ENCODE data around the gene DOLPP1.
"Not testable (repeated sequence)": the region's sequence is repeated elsewhere in the genome, so short reads cannot be mapped to it uniquely, and the experiment has no call there.

The DOLPP1 gene

GRCh38 chr9:129080601-129081387, at the start of gene DOLPP1:
DOLPP1 (plus strand) TSS chr9:129081111; CDS start chr9:129081132, 21 bp downstream.
- peak; percentile 96 to 97 for DNase-seq (ENCODE audit: low read depth in 2 of 2)

GRCh38 chr9:129031514-129031913, 49.4 kb upstream of the DOLPP1 start:
- DNase-seq (ENCODE audit: low read depth in 2 of 2) = no peak

GRCh38 chr9:129032541-129033159, 48.3 kb upstream of the DOLPP1 start:
- DNase-seq (ENCODE audit: low read depth in 2 of 2) = no peak

GRCh38 chr9:129033216-129033615, 47.7 kb upstream of the DOLPP1 start:
- DNase-seq (ENCODE audit: low read depth in 2 of 2) = no peak

GRCh38 chr9:129035838-129036237, 45.1 kb upstream of the DOLPP1 start:
- DNase-seq (ENCODE audit: low read depth in 2 of 2) = not testable (repeated sequence)

GRCh38 chr9:129036241-129036922, 44.5 kb upstream of the DOLPP1 start, which contains the start of gene MIGA2:
MIGA2 (plus strand) TSS chr9:129036626; CDS start chr9:129040595, 3,969 bp downstream.
- peak; percentile 87 to 92 for DNase-seq (ENCODE audit: low read depth in 2 of 2)

- DNase-seq (ENCODE audit: low read depth in 2 of 2) = no peak
Measured at GRCh38 chr9:129036923-129037766, 43.8 kb upstream of the DOLPP1 start.

GRCh38 chr9:129037767-129038098, 43.2 kb upstream of the DOLPP1 start:
- no peak for DNase-seq (ENCODE audit: low read depth in 2 of 2)

GRCh38 chr9:129038109-129038852, 42.6 kb upstream of the DOLPP1 start:
- DNase-seq (ENCODE audit: low read depth in 2 of 2) = no peak

- no peak for DNase-seq (ENCODE audit: low read depth in 2 of 2)
Measured at GRCh38 chr9:129040113-129040643, 40.7 kb upstream of the DOLPP1 start.

GRCh38 chr9:129042016-129042415, 38.9 kb upstream of the DOLPP1 start:
- DNase-seq (ENCODE audit: low read depth in 2 of 2) = no peak

GRCh38 chr9:129052592-129052991, 28.3 kb upstream of the DOLPP1 start:
- no peak for DNase-seq (ENCODE audit: low read depth in 2 of 2)

GRCh38 chr9:129053020-129053419, 27.9 kb upstream of the DOLPP1 start:
- DNase-seq (ENCODE audit: low read depth in 2 of 2) = no peak

- DNase-seq (ENCODE audit: low read depth in 2 of 2) = no peak
Measured at GRCh38 chr9:129054163-129054851, 26.6 kb upstream of the DOLPP1 start.

- DNase-seq (ENCODE audit: low read depth in 2 of 2) = no peak
Measured at GRCh38 chr9:129058965-129059795, 21.7 kb upstream of the DOLPP1 start.

GRCh38 chr9:129059796-129060785, 20.8 kb upstream of the DOLPP1 start:
- no peak for DNase-seq (ENCODE audit: low read depth in 2 of 2)

GRCh38 chr9:129060991-129061390, 19.9 kb upstream of the DOLPP1 start:
- DNase-seq (ENCODE audit: low read depth in 2 of 2) = no peak

- no peak for DNase-seq (ENCODE audit: low read depth in 2 of 2)
Measured at GRCh38 chr9:129063061-129063460, 17.9 kb upstream of the DOLPP1 start.
